HepG2 (cell line): ENCODE data around the gene PGRMC2. TPM values are rescaled to one million over a fixed set of nuclear protein-coding genes. Genes with fewer than 3 reads are reported as not detected.

Experiments
- AKAP8 ChIP-seq: sonication (generic); formaldehyde crosslinking; IDR thresholded peaks from 2 replicates; pipeline ENCODE4 v1.5.1; 2020; ENCODE audit warnings: mild to moderate bottlenecking, missing genetic modification reagents
- GZF1 ChIP-seq: sonication (generic); formaldehyde crosslinking; IDR thresholded peaks from 2 replicates; pipeline ENCODE4 v1.5.1; 2020; ENCODE audit warnings: mild to moderate bottlenecking, missing genetic modification reagents
- KDM2A ChIP-seq: sonication (generic); formaldehyde crosslinking; IDR thresholded peaks from 2 replicates; pipeline ENCODE4 v1.4.0; 2020; ENCODE audit warnings: low read depth, missing genetic modification reagents, borderline replicate concordance
- KDM4B ChIP-seq: sonication (generic); formaldehyde crosslinking; IDR thresholded peaks from 2 replicates; pipeline ENCODE4 v1.4.0; 2020; ENCODE audit warnings: missing genetic modification reagents
- MBNL3 ChIP-seq: fragments of 250-450 bp; sonication (Bioruptor Pico); conservative IDR thresholded peaks from 2 replicates; pipeline ENCODE4 v1.8.0; 2022; ENCODE audit warnings: mild to moderate bottlenecking, inconsistent platforms
- MLLT10 ChIP-seq: sonication (generic); formaldehyde crosslinking; IDR thresholded peaks from 2 replicates; pipeline ENCODE4 v1.4.0; 2020; ENCODE audit warnings: missing genetic modification reagents
- MZF1 ChIP-seq: sonication (generic); formaldehyde crosslinking; IDR thresholded peaks from 2 replicates; pipeline ENCODE4 v1.8.1; 2023; ENCODE audit warnings: mild to moderate bottlenecking, missing genetic modification reagents, borderline replicate concordance
- NR1H2 ChIP-seq: sonication (generic); formaldehyde crosslinking; IDR thresholded peaks from 2 replicates; pipeline ENCODE4 v1.8.1; 2022; ENCODE audit warnings: low read depth, missing genetic modification reagents, borderline replicate concordance
- NR3C1 ChIP-seq: sonication (generic); formaldehyde crosslinking; IDR thresholded peaks from 2 replicates; pipeline ENCODE4 v1.4.0; 2020; ENCODE audit warnings: missing genetic modification reagents
- RBFOX2 ChIP-seq: fragments of 200-400 bp; formaldehyde crosslinking; IDR thresholded peaks from 2 replicates; pipeline ENCODE4 v1.6.1; 2017; ENCODE audit warnings: low read depth, mild to moderate bottlenecking, low read length
- RBM22 ChIP-seq: fragments of 200-400 bp; formaldehyde crosslinking; optimal IDR thresholded peaks from 2 replicates; pipeline ENCODE3; 2017; ENCODE audit warnings: mild to moderate bottlenecking, low read length, moderate library complexity
- SIN3A ChIP-seq: IDR thresholded peaks from 2 replicates; pipeline ENCODE4 v1.6.1; 2011; ENCODE audit warnings: low read depth, mild to moderate bottlenecking, control low read depth, low read length, borderline replicate concordance
- SRF ChIP-seq: IDR thresholded peaks from 2 replicates; pipeline ENCODE4 v1.6.1; 2011; ENCODE audit warnings: mild to moderate bottlenecking, low read depth, low read length, moderate library complexity
- SYNCRIP ChIP-seq: fragments of 200-400 bp; formaldehyde crosslinking; IDR thresholded peaks from 2 replicates; pipeline ENCODE4 v1.6.1; 2018; ENCODE audit warnings: mild to moderate bottlenecking, low read depth, low read length; ENCODE audit not compliant: insufficient read depth
- TCF7 ChIP-seq: sonication (generic); IDR thresholded peaks from 2 replicates; pipeline ENCODE4 v1.6.1; 2016; ENCODE audit warnings: antibody characterized with exemption, low read depth
- WIZ ChIP-seq: sonication (generic); formaldehyde crosslinking; IDR thresholded peaks from 2 replicates; pipeline ENCODE4 v1.5.1; 2020; ENCODE audit warnings: mild to moderate bottlenecking, missing genetic modification reagents
- ZFP36 ChIP-seq: fragments of 150-350 bp; IDR thresholded peaks from 2 replicates; pipeline ENCODE4 v1.6.1; 2018; ENCODE audit warnings: borderline replicate concordance, low read length, low read depth; ENCODE audit not compliant: partially characterized antibody
- ZFP62 ChIP-seq: sonication (generic); formaldehyde crosslinking; IDR thresholded peaks from 2 replicates; pipeline ENCODE4 v1.4.0; 2020; ENCODE audit warnings: missing genetic modification reagents
- ZNF225 ChIP-seq: sonication (generic); formaldehyde crosslinking; IDR thresholded peaks from 2 replicates; pipeline ENCODE4 v1.4.0; 2020; ENCODE audit warnings: mild to moderate bottlenecking, missing genetic modification reagents
- ZNF383 ChIP-seq: sonication (generic); formaldehyde crosslinking; IDR thresholded peaks from 2 replicates; pipeline ENCODE4 v1.4.0; 2020; ENCODE audit warnings: missing genetic modification reagents, mild to moderate bottlenecking, borderline replicate concordance
- ZNF562 ChIP-seq: sonication (generic); formaldehyde crosslinking; IDR thresholded peaks from 2 replicates; pipeline ENCODE4 v1.8.0; 2022; ENCODE audit warnings: missing genetic modification reagents, borderline replicate concordance
- ZNF564 ChIP-seq: sonication (generic); formaldehyde crosslinking; IDR thresholded peaks from 2 replicates; pipeline ENCODE4 v1.8.1; 2023; ENCODE audit warnings: mild to moderate bottlenecking, missing genetic modification reagents
- ZNF570 ChIP-seq: sonication (generic); formaldehyde crosslinking; IDR thresholded peaks from 2 replicates; pipeline ENCODE4 v1.4.0; 2020; ENCODE audit warnings: mild to moderate bottlenecking, missing genetic modification reagents, borderline replicate concordance
- polyA plus RNA-seq, 8 experiments: library from polyadenylated mRNA; depleted of rRNA in 3 of 8; stranded (reverse) in 7 of 8; unstranded in 1 of 8; fragments of >200 nt; fragmentation: Illumina TruSeq in 4 of 8; extraction: Trizol in 4 of 8; gene quantifications; 2 replicates each; pipeline versions ENCODE4 v1.2.1 to v1.2.3, GENCODE V29; 2011 to 2016; ENCODE audit warnings: low read depth in 4 of 8, missing spikeins in 1 of 8, mixed read lengths in 1 of 8; ENCODE audit not compliant: insufficient read depth in 1 of 8
- total RNA-seq, 5 experiments: library from RNA; depleted of rRNA; stranded (reverse); fragments of >200 nt; fragmentation: Illumina TruSeq; extraction: Trizol; gene quantifications; 2 replicates each; pipeline ENCODE4 v1.2.3, GENCODE V29; 2016; ENCODE audit warnings: low read depth in 1 of 5
- TF ChIP-seq, protein P1 (sequence below): sonication (generic); formaldehyde crosslinking; IDR thresholded peaks from 2 replicates; pipeline ENCODE4 v1.5.0; 2020; ENCODE audit warnings: missing genetic modification reagents, mild to moderate bottlenecking, borderline replicate concordance
- TF ChIP-seq, protein P2 (sequence below): sonication (generic); formaldehyde crosslinking; IDR thresholded peaks from 2 replicates; pipeline ENCODE4 v1.8.0; 2022; ENCODE audit warnings: mild to moderate bottlenecking, missing genetic modification reagents, moderate library complexity
- TF ChIP-seq, protein P3 (sequence below): sonication (generic); formaldehyde crosslinking; conservative IDR thresholded peaks from 2 replicates; pipeline ENCODE4 v1.4.0; 2020; ENCODE audit warnings: mild to moderate bottlenecking, missing genetic modification reagents, moderate library complexity

PGRMC2 gene
- total and polyA plus RNA-seq, 2 of the 13 experiments (the other 11 are each of a cell fraction or from before 2014, with no cell fraction given) = 16.0 to 19.8 TPM

DNA sequence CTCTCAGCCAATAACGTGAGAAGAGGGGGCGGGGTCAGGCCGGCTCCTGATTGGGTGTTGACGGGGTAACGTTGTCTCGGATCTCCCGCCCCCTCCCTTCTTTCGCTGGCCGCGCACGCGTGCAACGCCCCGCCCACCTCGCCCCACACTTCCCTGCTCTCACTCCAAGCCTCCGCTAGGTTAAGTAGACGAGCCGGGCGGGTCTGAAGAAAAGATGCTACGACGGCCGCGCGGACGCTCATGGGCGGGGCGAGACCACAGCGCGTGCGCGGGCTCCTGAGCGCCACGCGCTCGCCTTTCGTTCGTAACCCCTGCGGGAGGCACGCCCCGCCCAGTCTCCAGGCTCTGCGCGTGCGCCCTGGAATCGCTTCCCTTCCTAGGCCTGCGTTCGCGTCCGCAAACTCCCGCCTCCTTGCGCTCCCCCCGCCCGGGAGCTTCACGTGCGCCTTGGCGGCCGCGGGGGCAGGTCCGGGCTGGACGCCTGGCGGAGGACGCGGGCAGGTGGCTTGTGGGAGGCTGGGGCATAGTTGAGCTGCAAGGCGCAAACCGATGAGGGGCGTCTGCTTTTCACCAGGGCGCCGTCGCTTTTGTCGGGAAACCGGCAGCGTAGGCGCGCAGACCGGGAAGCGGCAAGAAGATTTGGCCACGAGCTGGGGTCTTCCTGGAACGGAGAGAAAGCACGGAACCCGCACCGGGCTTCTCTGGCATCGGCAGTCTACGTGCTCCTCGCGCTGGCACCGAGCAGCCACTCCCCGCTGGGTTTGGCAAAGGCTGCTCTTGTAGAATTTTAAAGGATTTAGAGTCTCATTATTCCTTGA, 467 bp upstream of the PGRMC2 start (continued):
- TF ChIP-seq SRF = no peak
- TF ChIP-seq SIN3A = peak; percentile 75
- TF ChIP-seq, protein P1, sequence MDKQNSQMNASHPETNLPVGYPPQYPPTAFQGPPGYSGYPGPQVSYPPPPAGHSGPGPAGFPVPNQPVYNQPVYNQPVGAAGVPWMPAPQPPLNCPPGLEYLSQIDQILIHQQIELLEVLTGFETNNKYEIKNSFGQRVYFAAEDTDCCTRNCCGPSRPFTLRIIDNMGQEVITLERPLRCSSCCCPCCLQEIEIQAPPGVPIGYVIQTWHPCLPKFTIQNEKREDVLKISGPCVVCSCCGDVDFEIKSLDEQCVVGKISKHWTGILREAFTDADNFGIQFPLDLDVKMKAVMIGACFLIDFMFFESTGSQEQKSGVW (CRISPR knock-in tag) = no peak; the same call in 1 of the 2 replicates
- no peak for TF ChIP-seq SYNCRIP
- TF ChIP-seq MZF1 = no peak
- no peak for TF ChIP-seq MBNL3 (CRISPR knock-in tag)
- peak; percentile 91; the same call in 1 of the 2 replicates for TF ChIP-seq ZNF570 (CRISPR knock-in tag)
- TF ChIP-seq KDM2A = peak; percentile 96
- TF ChIP-seq RBM22 = no peak
- peak; percentile 96 for TF ChIP-seq ZNF562 (CRISPR knock-in tag)
- TF ChIP-seq KDM4B (CRISPR knock-in tag) = peak; percentile 96
- no peak for TF ChIP-seq TCF7
- no peak for TF ChIP-seq ZFP62 (CRISPR knock-in tag)
- TF ChIP-seq, protein P2, sequence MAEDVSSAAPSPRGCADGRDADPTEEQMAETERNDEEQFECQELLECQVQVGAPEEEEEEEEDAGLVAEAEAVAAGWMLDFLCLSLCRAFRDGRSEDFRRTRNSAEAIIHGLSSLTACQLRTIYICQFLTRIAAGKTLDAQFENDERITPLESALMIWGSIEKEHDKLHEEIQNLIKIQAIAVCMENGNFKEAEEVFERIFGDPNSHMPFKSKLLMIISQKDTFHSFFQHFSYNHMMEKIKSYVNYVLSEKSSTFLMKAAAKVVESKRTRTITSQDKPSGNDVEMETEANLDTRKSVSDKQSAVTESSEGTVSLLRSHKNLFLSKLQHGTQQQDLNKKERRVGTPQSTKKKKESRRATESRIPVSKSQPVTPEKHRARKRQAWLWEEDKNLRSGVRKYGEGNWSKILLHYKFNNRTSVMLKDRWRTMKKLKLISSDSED (CRISPR knock-in tag) = peak; percentile 90; the same call in 1 of the 2 replicates
- TF ChIP-seq AKAP8 (CRISPR knock-in tag) = no peak
- no peak for TF ChIP-seq ZNF383 (CRISPR knock-in tag)
- peak; percentile 98 for TF ChIP-seq ZNF225 (CRISPR knock-in tag)
- peak; percentile 89 for TF ChIP-seq GZF1
- TF ChIP-seq, protein P3, sequence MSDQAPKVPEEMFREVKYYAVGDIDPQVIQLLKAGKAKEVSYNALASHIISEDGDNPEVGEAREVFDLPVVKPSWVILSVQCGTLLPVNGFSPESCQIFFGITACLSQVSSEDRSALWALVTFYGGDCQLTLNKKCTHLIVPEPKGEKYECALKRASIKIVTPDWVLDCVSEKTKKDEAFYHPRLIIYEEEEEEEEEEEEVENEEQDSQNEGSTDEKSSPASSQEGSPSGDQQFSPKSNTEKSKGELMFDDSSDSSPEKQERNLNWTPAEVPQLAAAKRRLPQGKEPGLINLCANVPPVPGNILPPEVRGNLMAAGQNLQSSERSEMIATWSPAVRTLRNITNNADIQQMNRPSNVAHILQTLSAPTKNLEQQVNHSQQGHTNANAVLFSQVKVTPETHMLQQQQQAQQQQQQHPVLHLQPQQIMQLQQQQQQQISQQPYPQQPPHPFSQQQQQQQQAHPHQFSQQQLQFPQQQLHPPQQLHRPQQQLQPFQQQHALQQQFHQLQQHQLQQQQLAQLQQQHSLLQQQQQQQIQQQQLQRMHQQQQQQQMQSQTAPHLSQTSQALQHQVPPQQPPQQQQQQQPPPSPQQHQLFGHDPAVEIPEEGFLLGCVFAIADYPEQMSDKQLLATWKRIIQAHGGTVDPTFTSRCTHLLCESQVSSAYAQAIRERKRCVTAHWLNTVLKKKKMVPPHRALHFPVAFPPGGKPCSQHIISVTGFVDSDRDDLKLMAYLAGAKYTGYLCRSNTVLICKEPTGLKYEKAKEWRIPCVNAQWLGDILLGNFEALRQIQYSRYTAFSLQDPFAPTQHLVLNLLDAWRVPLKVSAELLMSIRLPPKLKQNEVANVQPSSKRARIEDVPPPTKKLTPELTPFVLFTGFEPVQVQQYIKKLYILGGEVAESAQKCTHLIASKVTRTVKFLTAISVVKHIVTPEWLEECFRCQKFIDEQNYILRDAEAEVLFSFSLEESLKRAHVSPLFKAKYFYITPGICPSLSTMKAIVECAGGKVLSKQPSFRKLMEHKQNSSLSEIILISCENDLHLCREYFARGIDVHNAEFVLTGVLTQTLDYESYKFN (CRISPR knock-in tag) = peak; percentile 82
- peak; percentile 98 for TF ChIP-seq ZNF564 (CRISPR knock-in tag)
- TF ChIP-seq NR1H2 (CRISPR knock-in tag) = peak; percentile 75; the same call in 1 of the 2 replicates
- TF ChIP-seq ZFP36 = no peak
- peak; percentile 92 for TF ChIP-seq RBFOX2
- no peak for TF ChIP-seq NR3C1 (CRISPR knock-in tag)
- TF ChIP-seq WIZ (CRISPR knock-in tag) = peak; percentile 53; the same call in 1 of the 2 replicates
- no peak for TF ChIP-seq MLLT10
